ENCODE results near the gene RGL2.

DNA sequence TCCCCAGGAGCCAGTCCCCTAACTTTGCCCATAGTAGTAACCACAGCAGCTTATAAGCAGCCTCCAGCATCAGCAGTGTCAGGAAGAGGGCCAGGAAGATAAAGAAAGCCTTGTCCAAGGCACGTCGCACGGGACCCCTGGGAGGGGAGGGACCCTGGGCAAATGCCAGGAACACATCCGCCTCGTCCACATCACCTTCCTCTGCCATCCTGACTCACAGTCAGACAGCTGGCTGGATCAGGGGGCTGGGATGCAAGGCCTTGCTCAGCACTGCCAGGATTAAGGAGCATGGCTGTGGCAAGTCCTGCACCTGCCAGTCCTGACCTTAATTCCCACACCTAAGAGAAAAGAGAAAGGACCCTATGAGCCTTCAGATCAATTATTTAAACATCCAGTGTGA lies 30.3 kb upstream of the RGL2 start:
- no peak for TF ChIP-seq POLR2AphosphoS5 (IDR thresholded peaks at IDR 0.05; ENCODE audit: low read depth)
- no peak for TF ChIP-seq GABPA (IDR thresholded peaks at IDR 0.05; ENCODE audit: low read depth)
